ENCODE measurements around the gene PSPH.
A peak's percentile ranks its signal among the peaks of the same experiment; 100 is the strongest.
"Not testable (repeated sequence)": the region's sequence is repeated elsewhere in the genome, so short reads cannot be mapped to it uniquely, and the experiment has no call there.

Gene PSPH

GRCh38 chr7:56048763-56049162, 2.5 kb downstream of the PSPH start:
- peak; percentile 27 for TF ChIP-seq CTCF (conservative IDR thresholded peaks at IDR 0.05)
- H3K27ac ChIP-seq: peak overlapping the region; percentile 95

- no peak for TF ChIP-seq CTCF (conservative IDR thresholded peaks at IDR 0.05)
- H3K27ac ChIP-seq: peak overlapping the region; percentile 95
Measured at GRCh38 chr7:56048245-56048644, 3.0 kb downstream of the PSPH start.

- H3K27ac ChIP-seq: peak overlapping the region; percentile 95
Measured at GRCh38 chr7:56047446-56048116, 3.7 kb downstream of the PSPH start.

GRCh38 chr7:56046721-56047445, 4.4 kb downstream of the PSPH start:
- H3K27ac ChIP-seq: peak overlapping the region; percentile 95
- no peak for TF ChIP-seq CTCF (conservative IDR thresholded peaks at IDR 0.05)

- not testable (repeated sequence) for H3K27ac ChIP-seq
Measured at GRCh38 chr7:56045758-56046157, 5.5 kb downstream of the PSPH start.

- TF ChIP-seq CTCF (conservative IDR thresholded peaks at IDR 0.05): no peak
- no peak overlapping the region for H3K27ac ChIP-seq
Measured at GRCh38 chr7:56040730-56041129, 10.5 kb downstream of the PSPH start.

- peak overlapping the region; percentile 91 for H3K27ac ChIP-seq
- peak; percentile 41 for TF ChIP-seq CTCF (conservative IDR thresholded peaks at IDR 0.05)
Measured at GRCh38 chr7:56033671-56034432, 17.4 kb downstream of the PSPH start.

GRCh38 chr7:56032578-56032977, 18.7 kb downstream of the PSPH start:
- peak overlapping the region; percentile 91 for H3K27ac ChIP-seq

- H3K27ac ChIP-seq: peak overlapping the region; percentile 91; the same call in 1 of the 2 replicates
Measured at GRCh38 chr7:56031556-56031955, 19.7 kb downstream of the PSPH start.
